Endothelial cell of umbilical vein (primary cell): ENCODE measurements around the gene OSBPL5. TPM values are rescaled to one million over a fixed set of nuclear protein-coding genes. Genes with fewer than 3 reads are reported as not detected.

Source experiments
- BruUV-seq: library from RNA; stranded (reverse); fragments of 400-500 nt; replicated peaks from 2 replicates; lab custom pipeline; 2021; lab: Mats Ljungman, UMichigan
- CTCF ChIA-PET: fragments of 300-600, 350-600 bp; sonication (Branson Sonifier 250); formaldehyde crosslinking; loops from one replicate; lab custom pipeline; 2021; ENCODE audit warnings: antibody characterized with exemption, inconsistent platforms; lab: Charles Lee
- POLR2A ChIA-PET: fragments of 300-600, 350-600 bp; sonication (Branson Sonifier 250); formaldehyde crosslinking; loops from one replicate; lab custom pipeline; 2021; ENCODE audit warnings: antibody characterized with exemption, inconsistent platforms; lab: Charles Lee
- DNase-seq: peaks from one replicate; pipeline ENCODE4 v3.0.0-alpha.2; 2011; ENCODE audit warnings: low read depth, low spot score
- FAIRE-seq: peaks from 2 replicates; lab custom pipeline; 2011; peaks lifted over from hg19 to GRCh38; lab: Jason Lieb, UNC
- H2AFZ ChIP-seq: 2 replicates; pipeline ENCODE4 v1.6.0; 2012; ENCODE audit warnings: low read depth, low read length, control low read depth, inconsistent platforms
- H3K27ac ChIP-seq: 2 replicates; pipeline ENCODE4 v1.5.1; 2011; ENCODE audit warnings: low read depth, mild to moderate bottlenecking, control low read depth, low read length, moderate library complexity; ENCODE audit not compliant: insufficient read depth
- H3K27me3 ChIP-seq, 2 experiments: 2 replicates each; pipeline versions ENCODE4 v1.6.0 to v1.6.1; 2011; ENCODE audit warnings: low read length in 2 of 2, mixed read lengths in 1 of 2; ENCODE audit not compliant: control insufficient read depth in 2 of 2, insufficient read depth in 2 of 2
- H3K36me3 ChIP-seq, 2 experiments: 2 replicates in 1 of 2; 3 replicates in 1 of 2; pipeline ENCODE4 v1.5.1; 2011; ENCODE audit warnings: low read length in 2 of 2, mild to moderate bottlenecking in 1 of 2, moderate library complexity in 1 of 2; ENCODE audit not compliant: control insufficient read depth in 2 of 2, insufficient read depth in 2 of 2; ENCODE audit errors: extremely low read depth in 1 of 2
- H3K4me1 ChIP-seq: 3 replicates; pipeline ENCODE4 v1.5.1; 2011; ENCODE audit warnings: mild to moderate bottlenecking, low read length; ENCODE audit not compliant: control insufficient read depth, insufficient read depth; ENCODE audit errors: extremely low read depth
- H3K4me2 ChIP-seq: 2 replicates; pipeline ENCODE4 v1.6.1; 2011; ENCODE audit warnings: low read length, control low read depth, mixed read lengths; ENCODE audit not compliant: insufficient read depth
- H3K4me3 ChIP-seq, 3 experiments: fragments of 200-600 bp in 1 of 3; sonication (generic), shearing (Covaris generic) in 1 of 3; replicated peaks in 1 of 3; 2 replicates each; pipeline ENCODE4 v1.5.1; 2011 to 2016; ENCODE audit warnings: control low read depth in 3 of 3, low read length in 3 of 3, mild to moderate bottlenecking in 2 of 3, inconsistent platforms in 1 of 3, low read depth in 1 of 3, moderate library complexity in 1 of 3; ENCODE audit not compliant: insufficient read depth in 1 of 3
- H3K79me2 ChIP-seq: 2 replicates; pipeline ENCODE4 v1.6.0; 2012; ENCODE audit warnings: low read length, inconsistent platforms; ENCODE audit not compliant: control insufficient read depth, insufficient read depth
- H3K9ac ChIP-seq: replicated peaks from 2 replicates; pipeline ENCODE3; 2011; ENCODE audit warnings: low read length, control low read depth; ENCODE audit not compliant: insufficient read depth; ENCODE audit errors: extremely low read depth
- H3K9me1 ChIP-seq: replicated peaks from 3 replicates; pipeline ENCODE4 v1.6.0; 2011; ENCODE audit warnings: mild to moderate bottlenecking, low read length; ENCODE audit not compliant: control insufficient read depth, insufficient read depth; ENCODE audit errors: extremely low read depth
- H3K9me3 ChIP-seq: replicated peaks from 2 replicates; pipeline ENCODE4 v1.5.1; 2012; ENCODE audit warnings: low read length, inconsistent platforms; ENCODE audit not compliant: control insufficient read depth, insufficient read depth
- H4K20me1 ChIP-seq: replicated peaks from 2 replicates; pipeline ENCODE3; 2011; ENCODE audit warnings: mild to moderate bottlenecking, low read length; ENCODE audit not compliant: control insufficient read depth, insufficient read depth; ENCODE audit errors: extremely low read depth
- EZH2 ChIP-seq: IDR thresholded peaks from 2 replicates; pipeline ENCODE4 v1.6.1; 2012; ENCODE audit warnings: borderline replicate concordance, low read depth, mild to moderate bottlenecking, moderate library complexity, low read length, inconsistent platforms; ENCODE audit not compliant: severe bottlenecking
- FOS ChIP-seq: IDR thresholded peaks from 2 replicates; pipeline ENCODE4 v1.6.1; 2011; ENCODE audit warnings: mild to moderate bottlenecking, low read length, moderate library complexity, borderline replicate concordance; ENCODE audit not compliant: insufficient read depth
- GATA2 ChIP-seq: IDR thresholded peaks from 2 replicates; pipeline ENCODE4 v1.7.0; 2011; ENCODE audit warnings: low read depth, mild to moderate bottlenecking, moderate library complexity, mixed read lengths, low read length; ENCODE audit not compliant: insufficient read length, insufficient read depth
- JUN ChIP-seq: IDR thresholded peaks from 2 replicates; pipeline ENCODE4 v1.6.1; 2011; ENCODE audit warnings: borderline replicate concordance, low read depth; ENCODE audit not compliant: insufficient read length, insufficient read depth
- MYC ChIP-seq: IDR thresholded peaks from one replicate; pipeline ENCODE4 v1.6.1; 2011; ENCODE audit warnings: mild to moderate bottlenecking, low read depth, low read length
- POLR2A ChIP-seq: IDR thresholded peaks from 2 replicates; pipeline ENCODE4 v1.6.1; 2012; ENCODE audit warnings: low read depth, mild to moderate bottlenecking, control low read depth, low read length
- POLR2AphosphoS5 ChIP-seq: IDR thresholded peaks from 2 replicates; pipeline ENCODE4 v1.6.1; 2012; ENCODE audit warnings: low read depth, mild to moderate bottlenecking, control low read depth, low read length, moderate library complexity; ENCODE audit not compliant: insufficient read depth
- dilution Hi-C: fragments of 300-500 bp; cut with MboI; formaldehyde crosslinking; loops from one replicate; pipeline ENCODE4 v1.15.0; 2019; ENCODE audit warnings: low sequenced_read_pairs; ENCODE audit not compliant: extremely low pct_ligation_motif_present
- intact Hi-C: fragments of 100-400 bp; cut with micrococcal nuclease; formaldehyde crosslinking; loops from one replicate; pipeline ENCODE4 v1.10.0; 2022
- polyA plus RNA-seq, 4 experiments: library from polyadenylated mRNA; depleted of rRNA in 3 of 4; stranded (reverse) in 3 of 4; unstranded in 1 of 4; fragments of >200 nt; gene quantifications; 2 replicates each; pipeline versions ENCODE4 v1.2.1 to v1.2.3, GENCODE V29; 2011 to 2012; ENCODE audit warnings: missing spikeins in 1 of 4
- total RNA-seq: library from RNA; stranded (reverse); gene quantifications from 2 replicates; pipeline ENCODE4 v1.2.3, GENCODE V29; 2021
- TF ChIP-seq, protein P1 (sequence below), 2 donors: IDR thresholded peaks; 1 replicate in 1 of 2; 2 replicates in 1 of 2; pipeline ENCODE4 v1.5.1; 2011; ENCODE audit warnings: low read length in 2 of 2, mild to moderate bottlenecking in 2 of 2, moderate library complexity in 2 of 2, control low read depth in 1 of 2, inconsistent platforms in 1 of 2, low read depth in 1 of 2; ENCODE audit not compliant: insufficient read depth in 1 of 2; ENCODE audit errors: extremely low read depth in 1 of 2
- TF ChIP-seq, protein P2 (sequence below): IDR thresholded peaks from 2 replicates; pipeline ENCODE4 v1.6.1; 2011; ENCODE audit not compliant: insufficient read depth, insufficient read length

OSBPL5 gene
- total and polyA plus RNA-seq, 2 donors (not counting 3 experiments of a cell fraction or from before 2014, with no cell fraction given): 8.7 to 37.7 TPM

DNA sequence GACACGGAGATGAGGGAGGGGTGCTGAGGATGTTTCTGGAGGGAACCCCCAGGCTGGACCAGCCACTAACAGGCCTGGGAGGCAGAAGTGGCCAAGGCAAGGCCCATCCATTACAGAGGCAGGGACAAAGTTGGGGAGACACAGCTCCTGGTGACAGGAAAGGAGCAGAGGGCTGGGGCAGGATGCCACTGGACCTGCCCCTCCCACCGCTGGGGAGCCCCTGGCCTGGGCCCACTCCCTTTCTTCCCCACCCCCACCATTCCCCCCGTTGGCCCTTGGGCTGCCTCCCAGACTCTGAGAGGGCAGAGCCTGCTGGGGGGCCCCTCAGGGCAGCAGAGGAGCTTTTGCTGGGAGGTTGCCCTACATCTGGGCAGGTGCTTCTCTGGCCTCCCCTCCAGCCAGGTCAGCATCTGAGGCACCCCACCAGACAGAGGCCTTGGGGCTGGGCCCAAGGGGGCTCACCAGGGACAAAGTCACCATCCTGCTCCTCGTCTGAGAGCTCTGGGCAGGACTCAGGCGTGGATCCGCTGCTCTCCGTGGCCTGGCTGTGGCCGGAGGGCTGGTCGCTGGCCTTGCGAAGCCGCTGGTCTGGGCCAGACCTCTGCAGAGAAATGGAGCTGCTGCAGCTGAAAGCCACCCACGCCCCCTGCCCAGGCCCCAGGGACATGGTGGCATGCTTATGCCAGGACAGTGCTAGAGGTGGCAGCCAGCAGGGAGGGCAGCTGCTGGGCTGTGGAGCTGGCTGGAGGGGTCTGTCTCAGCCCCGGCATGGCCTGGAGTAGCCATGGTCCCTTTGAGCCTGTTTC lies 74.8 kb downstream of the OSBPL5 start:
- Histone ChIP-seq H3K36me3 (no peaks in the 10 kb centered on the region), H3K27me3 (no peaks in the 10 kb centered on the region), H2AFZ (no peak overlapping the region), H4K20me1 (no peaks in the 10 kb centered on the region), H3K9me3 (no peaks in the 10 kb centered on the region), H3K9me1 (no peaks in the 10 kb centered on the region), H3K79me2 (no peaks in the 10 kb centered on the region), H3K4me1 (peaks cover 11% of the 10 kb centered on the region), H3K27ac (no peak overlapping the region), H3K9ac (no peak overlapping the region), H3K4me2 (no peak overlapping the region), H3K4me3 (no peak overlapping the region)
- no TSS peak for BruUV-seq
- POLR2A ChIA-PET: no interaction called here
- FAIRE-seq (no peak), DNase-seq (no peak)
- TF ChIP-seq, protein P1, sequence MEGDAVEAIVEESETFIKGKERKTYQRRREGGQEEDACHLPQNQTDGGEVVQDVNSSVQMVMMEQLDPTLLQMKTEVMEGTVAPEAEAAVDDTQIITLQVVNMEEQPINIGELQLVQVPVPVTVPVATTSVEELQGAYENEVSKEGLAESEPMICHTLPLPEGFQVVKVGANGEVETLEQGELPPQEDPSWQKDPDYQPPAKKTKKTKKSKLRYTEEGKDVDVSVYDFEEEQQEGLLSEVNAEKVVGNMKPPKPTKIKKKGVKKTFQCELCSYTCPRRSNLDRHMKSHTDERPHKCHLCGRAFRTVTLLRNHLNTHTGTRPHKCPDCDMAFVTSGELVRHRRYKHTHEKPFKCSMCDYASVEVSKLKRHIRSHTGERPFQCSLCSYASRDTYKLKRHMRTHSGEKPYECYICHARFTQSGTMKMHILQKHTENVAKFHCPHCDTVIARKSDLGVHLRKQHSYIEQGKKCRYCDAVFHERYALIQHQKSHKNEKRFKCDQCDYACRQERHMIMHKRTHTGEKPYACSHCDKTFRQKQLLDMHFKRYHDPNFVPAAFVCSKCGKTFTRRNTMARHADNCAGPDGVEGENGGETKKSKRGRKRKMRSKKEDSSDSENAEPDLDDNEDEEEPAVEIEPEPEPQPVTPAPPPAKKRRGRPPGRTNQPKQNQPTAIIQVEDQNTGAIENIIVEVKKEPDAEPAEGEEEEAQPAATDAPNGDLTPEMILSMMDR (IDR thresholded peaks at IDR 0.05; ENCODE audit: extremely low read depth in 1 of 2, insufficient read depth in 1 of 2, low read depth in 1 of 2, low read length in 2 of 2): no peak
- TF ChIP-seq POLR2A (no peak), JUN (no peak), EZH2 (no peak), POLR2AphosphoS5 (no peak), MYC (no peak), GATA2 (no peak), FOS (no peak)
- TF ChIP-seq, protein P2, sequence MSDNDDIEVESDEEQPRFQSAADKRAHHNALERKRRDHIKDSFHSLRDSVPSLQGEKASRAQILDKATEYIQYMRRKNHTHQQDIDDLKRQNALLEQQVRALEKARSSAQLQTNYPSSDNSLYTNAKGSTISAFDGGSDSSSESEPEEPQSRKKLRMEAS: no peak
- CTCF ChIA-PET: interaction anchor here (0.7 to 5.7 kb wide), 17 partner anchors 9 to 558 kb away, joined by 3 to 183 read pairs (median 11); partner anchors contain the start of gene CARS1
- intact Hi-C loops (loop anchor here (10.0 kb wide), 1 partner anchor 555 kb away; no protein-coding TSS in a partner anchor), dilution Hi-C loops (no loop called here)
